Endothelial cell of umbilical vein (primary cell): Measurements from ENCODE around the gene C7. TPM values are rescaled to one million over a fixed set of nuclear protein-coding genes. Genes with fewer than 3 reads are reported as not detected.

Experiments
- BruUV-seq: library from RNA; stranded (reverse); fragments of 400-500 nt; replicated peaks from 2 replicates; lab custom pipeline; 2021; lab: Mats Ljungman, UMichigan
- CTCF ChIA-PET: fragments of 300-600, 350-600 bp; sonication (Branson Sonifier 250); formaldehyde crosslinking; loops from one replicate; lab custom pipeline; 2021; ENCODE audit warnings: antibody characterized with exemption, inconsistent platforms; lab: Charles Lee
- POLR2A ChIA-PET: fragments of 300-600, 350-600 bp; sonication (Branson Sonifier 250); formaldehyde crosslinking; loops from one replicate; lab custom pipeline; 2021; ENCODE audit warnings: antibody characterized with exemption, inconsistent platforms; lab: Charles Lee
- DNase-seq: peaks from one replicate; pipeline ENCODE4 v3.0.0-alpha.2; 2011; ENCODE audit warnings: low read depth, low spot score
- FAIRE-seq: peaks from 2 replicates; lab custom pipeline; 2011; peaks lifted over from hg19 to GRCh38; lab: Jason Lieb, UNC
- H2AFZ ChIP-seq: 2 replicates; pipeline ENCODE4 v1.6.0; 2012; ENCODE audit warnings: low read depth, low read length, control low read depth, inconsistent platforms
- H3K27ac ChIP-seq: 2 replicates; pipeline ENCODE4 v1.5.1; 2011; ENCODE audit warnings: low read depth, mild to moderate bottlenecking, control low read depth, low read length, moderate library complexity; ENCODE audit not compliant: insufficient read depth
- H3K27me3 ChIP-seq, 2 experiments: 2 replicates each; pipeline versions ENCODE4 v1.6.0 to v1.6.1; 2011; ENCODE audit warnings: low read length in 2 of 2, mixed read lengths in 1 of 2; ENCODE audit not compliant: control insufficient read depth in 2 of 2, insufficient read depth in 2 of 2
- H3K36me3 ChIP-seq, 2 experiments: 2 replicates in 1 of 2; 3 replicates in 1 of 2; pipeline ENCODE4 v1.5.1; 2011; ENCODE audit warnings: low read length in 2 of 2, mild to moderate bottlenecking in 1 of 2, moderate library complexity in 1 of 2; ENCODE audit not compliant: control insufficient read depth in 2 of 2, insufficient read depth in 2 of 2; ENCODE audit errors: extremely low read depth in 1 of 2
- H3K4me1 ChIP-seq: 3 replicates; pipeline ENCODE4 v1.5.1; 2011; ENCODE audit warnings: mild to moderate bottlenecking, low read length; ENCODE audit not compliant: control insufficient read depth, insufficient read depth; ENCODE audit errors: extremely low read depth
- H3K4me2 ChIP-seq: 2 replicates; pipeline ENCODE4 v1.6.1; 2011; ENCODE audit warnings: low read length, control low read depth, mixed read lengths; ENCODE audit not compliant: insufficient read depth
- H3K4me3 ChIP-seq, 3 experiments: fragments of 200-600 bp in 1 of 3; sonication (generic), shearing (Covaris generic) in 1 of 3; replicated peaks in 1 of 3; 2 replicates each; pipeline ENCODE4 v1.5.1; 2011 to 2016; ENCODE audit warnings: control low read depth in 3 of 3, low read length in 3 of 3, mild to moderate bottlenecking in 2 of 3, inconsistent platforms in 1 of 3, low read depth in 1 of 3, moderate library complexity in 1 of 3; ENCODE audit not compliant: insufficient read depth in 1 of 3
- H3K79me2 ChIP-seq: 2 replicates; pipeline ENCODE4 v1.6.0; 2012; ENCODE audit warnings: low read length, inconsistent platforms; ENCODE audit not compliant: control insufficient read depth, insufficient read depth
- H3K9ac ChIP-seq: replicated peaks from 2 replicates; pipeline ENCODE3; 2011; ENCODE audit warnings: low read length, control low read depth; ENCODE audit not compliant: insufficient read depth; ENCODE audit errors: extremely low read depth
- H3K9me1 ChIP-seq: replicated peaks from 3 replicates; pipeline ENCODE4 v1.6.0; 2011; ENCODE audit warnings: mild to moderate bottlenecking, low read length; ENCODE audit not compliant: control insufficient read depth, insufficient read depth; ENCODE audit errors: extremely low read depth
- H3K9me3 ChIP-seq: replicated peaks from 2 replicates; pipeline ENCODE4 v1.5.1; 2012; ENCODE audit warnings: low read length, inconsistent platforms; ENCODE audit not compliant: control insufficient read depth, insufficient read depth
- H4K20me1 ChIP-seq: replicated peaks from 2 replicates; pipeline ENCODE3; 2011; ENCODE audit warnings: mild to moderate bottlenecking, low read length; ENCODE audit not compliant: control insufficient read depth, insufficient read depth; ENCODE audit errors: extremely low read depth
- CTCF ChIP-seq, 2 donors: IDR thresholded peaks; 1 replicate in 1 of 2; 2 replicates in 1 of 2; pipeline ENCODE4 v1.5.1; 2011; ENCODE audit warnings: low read length in 2 of 2, mild to moderate bottlenecking in 2 of 2, moderate library complexity in 2 of 2, control low read depth in 1 of 2, inconsistent platforms in 1 of 2, low read depth in 1 of 2; ENCODE audit not compliant: insufficient read depth in 1 of 2; ENCODE audit errors: extremely low read depth in 1 of 2
- EZH2 ChIP-seq: IDR thresholded peaks from 2 replicates; pipeline ENCODE4 v1.6.1; 2012; ENCODE audit warnings: borderline replicate concordance, low read depth, mild to moderate bottlenecking, moderate library complexity, low read length, inconsistent platforms; ENCODE audit not compliant: severe bottlenecking
- FOS ChIP-seq: IDR thresholded peaks from 2 replicates; pipeline ENCODE4 v1.6.1; 2011; ENCODE audit warnings: mild to moderate bottlenecking, low read length, moderate library complexity, borderline replicate concordance; ENCODE audit not compliant: insufficient read depth
- GATA2 ChIP-seq: IDR thresholded peaks from 2 replicates; pipeline ENCODE4 v1.7.0; 2011; ENCODE audit warnings: low read depth, mild to moderate bottlenecking, moderate library complexity, mixed read lengths, low read length; ENCODE audit not compliant: insufficient read length, insufficient read depth
- JUN ChIP-seq: IDR thresholded peaks from 2 replicates; pipeline ENCODE4 v1.6.1; 2011; ENCODE audit warnings: borderline replicate concordance, low read depth; ENCODE audit not compliant: insufficient read length, insufficient read depth
- MAX ChIP-seq: IDR thresholded peaks from 2 replicates; pipeline ENCODE4 v1.6.1; 2011; ENCODE audit not compliant: insufficient read depth, insufficient read length
- MYC ChIP-seq: IDR thresholded peaks from one replicate; pipeline ENCODE4 v1.6.1; 2011; ENCODE audit warnings: mild to moderate bottlenecking, low read depth, low read length
- POLR2A ChIP-seq: IDR thresholded peaks from 2 replicates; pipeline ENCODE4 v1.6.1; 2012; ENCODE audit warnings: low read depth, mild to moderate bottlenecking, control low read depth, low read length
- POLR2AphosphoS5 ChIP-seq: IDR thresholded peaks from 2 replicates; pipeline ENCODE4 v1.6.1; 2012; ENCODE audit warnings: low read depth, mild to moderate bottlenecking, control low read depth, low read length, moderate library complexity; ENCODE audit not compliant: insufficient read depth
- dilution Hi-C: fragments of 300-500 bp; cut with MboI; formaldehyde crosslinking; loops from one replicate; pipeline ENCODE4 v1.15.0; 2019; ENCODE audit warnings: low sequenced_read_pairs; ENCODE audit not compliant: extremely low pct_ligation_motif_present
- intact Hi-C: fragments of 100-400 bp; cut with micrococcal nuclease; formaldehyde crosslinking; loops from one replicate; pipeline ENCODE4 v1.10.0; 2022
- polyA plus RNA-seq, 4 experiments: library from polyadenylated mRNA; depleted of rRNA in 3 of 4; stranded (reverse) in 3 of 4; unstranded in 1 of 4; fragments of >200 nt; gene quantifications; 2 replicates each; pipeline versions ENCODE4 v1.2.1 to v1.2.3, GENCODE V29; 2011 to 2012; ENCODE audit warnings: missing spikeins in 1 of 4
- total RNA-seq: library from RNA; stranded (reverse); gene quantifications from 2 replicates; pipeline ENCODE4 v1.2.3, GENCODE V29; 2021

C7 gene
- total and polyA plus RNA-seq, 2 donors (not counting 3 experiments of a cell fraction or from before 2014, with no cell fraction given): 0.08 to 0.29 TPM

- Histone ChIP-seq H3K27me3 (no peaks in the 10 kb centered on the region), H3K79me2 (no peaks in the 10 kb centered on the region), H3K4me3 (no peak overlapping the region), H2AFZ (no peak overlapping the region), H3K27ac (no peak overlapping the region), H3K9me3 (no peaks in the 10 kb centered on the region), H3K4me2 (no peak overlapping the region), H3K9ac (no peak overlapping the region), H4K20me1 (no peaks in the 10 kb centered on the region), H3K36me3 (no peaks in the 10 kb centered on the region), H3K4me1 (no peaks in the 10 kb centered on the region), H3K9me1 (no peaks in the 10 kb centered on the region)
- ChIA-PET CTCF (no interaction called here), POLR2A (no interaction called here)
- dilution Hi-C loops: no loop called here
- TF ChIP-seq FOS (no peak), POLR2AphosphoS5 (no peak), JUN (no peak), POLR2A (no peak), GATA2 (no peak), MYC (no peak), CTCF (IDR thresholded peaks at IDR 0.05; ENCODE audit: extremely low read depth in 1 of 2, insufficient read depth in 1 of 2, low read depth in 1 of 2, low read length in 2 of 2) (no peak), MAX (no peak), EZH2 (no peak)
- intact Hi-C loops: no loop called here
- FAIRE-seq (no peak), DNase-seq (peak; percentile 90)
- BruUV-seq: no TSS peak
Measured at GRCh38 chr5:40991168-40991980, 82.1 kb downstream of the C7 start.
